ENCODE measurements around the gene PRMT7.

PRMT7 gene

GRCh38 chr16:68306633-68307032 lies 4.2 kb upstream of the PRMT7 start:
- no peak for DNase-seq (ENCODE audit: low read depth in 3 of 3)

GRCh38 chr16:68309799-68310198 lies 1.0 kb upstream of the PRMT7 start:
- DNase-seq (ENCODE audit: low read depth in 3 of 3) = no peak

- DNase-seq (ENCODE audit: low read depth in 3 of 3) = peak in 1 of 3 experiments; percentile 20
Observed at GRCh38 chr16:68310437-68310773, 414 bp upstream of the PRMT7 start.

GRCh38 chr16:68313116-68313515 lies 2.3 kb downstream of the PRMT7 start:
- DNase-seq (ENCODE audit: low read depth in 3 of 3) = no peak

GRCh38 chr16:68319185-68319908 lies 8.5 kb downstream of the PRMT7 start:
- no peak for DNase-seq (ENCODE audit: low read depth in 3 of 3)

GRCh38 chr16:68324336-68324735 lies 13.5 kb downstream of the PRMT7 start:
- DNase-seq (ENCODE audit: low read depth in 3 of 3) = no peak

GRCh38 chr16:68324780-68325357 lies 14.1 kb downstream of the PRMT7 start:
- no peak for DNase-seq (ENCODE audit: low read depth in 3 of 3)

GRCh38 chr16:68328151-68328859 lies 17.5 kb downstream of the PRMT7 start:
- peak; percentile 55 to 73 (median 64) for DNase-seq (ENCODE audit: low read depth in 3 of 3)

GRCh38 chr16:68328860-68329390 lies 18.1 kb downstream of the PRMT7 start:
- DNase-seq (ENCODE audit: low read depth in 3 of 3) = no peak

- DNase-seq (ENCODE audit: low read depth in 3 of 3) = no peak
Observed at GRCh38 chr16:68331879-68332410, 21.1 kb downstream of the PRMT7 start.

GRCh38 chr16:68332411-68333121 lies 21.7 kb downstream of the PRMT7 start:
- DNase-seq (ENCODE audit: low read depth in 3 of 3) = no peak

GRCh38 chr16:68335175-68335574 lies 24.4 kb downstream of the PRMT7 start:
- DNase-seq (ENCODE audit: low read depth in 3 of 3) = no peak

- no peak for DNase-seq (ENCODE audit: low read depth in 3 of 3)
Observed at GRCh38 chr16:68338326-68339119, 27.7 kb downstream of the PRMT7 start.

GRCh38 chr16:68339214-68339613 lies 28.4 kb downstream of the PRMT7 start:
- DNase-seq (ENCODE audit: low read depth in 3 of 3) = no peak

- DNase-seq (ENCODE audit: low read depth in 3 of 3) = no peak
Observed at GRCh38 chr16:68342620-68343019, 31.8 kb downstream of the PRMT7 start.

GRCh38 chr16:68343137-68343536 lies 32.3 kb downstream of the PRMT7 start:
- no peak for DNase-seq (ENCODE audit: low read depth in 3 of 3)

GRCh38 chr16:68344252-68344651 lies 33.4 kb downstream of the PRMT7 start:
- DNase-seq (ENCODE audit: low read depth in 3 of 3) = no peak

- DNase-seq (ENCODE audit: low read depth in 3 of 3) = no peak
Observed at GRCh38 chr16:68345351-68345810, 34.6 kb downstream of the PRMT7 start.

- no peak for DNase-seq (ENCODE audit: low read depth in 3 of 3)
Observed at GRCh38 chr16:68345958-68346635, 35.3 kb downstream of the PRMT7 start.

GRCh38 chr16:68346892-68347480 lies 36.2 kb downstream of the PRMT7 start:
- DNase-seq (ENCODE audit: low read depth in 3 of 3) = no peak
